A549 (cell line): ENCODE measurements around the gene ANKRD33.

Experiments
- CTCF ChIP-seq: fragments of >200 bp; sonication (Bioruptor Twin); formaldehyde crosslinking; IDR thresholded peaks from 3 replicates; pipeline ENCODE4 v1.5.1; 2016
- POLR2A ChIP-seq: IDR thresholded peaks from 2 replicates; pipeline ENCODE4 v1.6.1; 2012; ENCODE audit warnings: mild to moderate bottlenecking, low read length

- TF ChIP-seq CTCF (no peak), POLR2A (no peak)
These were observed 18.0 kb upstream of the ANKRD33 start for GRCh38 chr12:51869931-51870330.
